Suppressor macrophage (primary cell): ENCODE measurements around the gene BCORL1.
A peak's percentile ranks its signal among the peaks of the same experiment; 100 is the strongest.

Source experiments
- DNase-seq, 4 experiments: peaks; one replicate each; pipeline ENCODE4 v3.0.0-alpha.2; 2020 to 2022

Gene BCORL1

DNA sequence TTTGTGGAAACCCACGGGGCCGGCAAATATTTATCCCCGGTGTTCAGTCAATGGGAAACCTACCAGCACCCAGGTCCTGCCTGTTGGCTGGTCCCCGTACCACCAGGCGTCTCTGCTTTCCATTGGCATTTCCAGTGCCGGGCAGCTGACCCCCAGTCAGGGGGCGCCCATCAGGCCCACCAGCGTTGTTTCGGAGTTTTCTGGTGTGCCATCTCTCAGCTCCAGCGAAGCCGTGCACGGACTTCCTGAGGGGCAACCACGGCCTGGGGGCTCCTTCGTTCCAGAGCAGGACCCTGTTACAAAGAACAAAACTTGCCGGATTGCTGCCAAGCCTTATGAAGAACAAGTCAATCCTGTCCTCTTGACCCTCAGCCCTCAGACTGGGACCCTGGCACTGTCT is 32.7 kb downstream of the BCORL1 start:
- DNase-seq = no peak

GRCh38 chrX:130018143-130018542 is 35.7 kb downstream of the BCORL1 start:
- no peak for DNase-seq

DNA sequence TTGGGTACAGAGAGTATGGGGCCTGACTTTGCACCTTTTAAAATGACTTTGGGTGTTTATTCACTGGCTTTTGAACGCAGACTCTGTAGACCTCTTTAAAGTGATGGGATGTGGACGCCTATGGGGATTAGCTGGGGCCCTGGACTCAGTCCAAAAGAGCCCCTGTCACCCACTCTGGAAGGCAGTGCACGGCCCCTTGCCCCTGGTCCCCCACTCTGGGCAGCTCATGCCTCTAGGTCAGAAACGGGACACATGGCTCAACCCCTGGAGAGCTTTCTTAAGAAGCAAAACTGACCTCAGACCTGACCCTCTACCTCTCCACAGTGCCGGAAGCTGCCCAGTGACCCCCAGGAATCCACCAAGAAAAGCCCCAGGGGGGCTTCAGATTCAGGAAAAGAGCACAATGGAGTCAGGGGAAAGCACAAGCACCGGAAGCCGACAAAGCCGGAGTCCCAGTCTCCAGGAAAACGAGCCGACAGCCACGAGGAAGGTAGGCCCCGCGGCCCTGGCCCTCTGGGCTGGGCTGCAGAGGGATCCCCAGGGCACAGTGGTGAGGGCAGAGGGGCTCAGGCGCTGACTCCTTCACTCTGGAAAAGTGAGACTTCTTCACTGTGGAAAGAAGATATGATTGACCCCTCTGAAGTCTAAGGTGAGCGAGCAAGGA is 38.4 kb downstream of the BCORL1 start:
- DNase-seq = no peak

DNA sequence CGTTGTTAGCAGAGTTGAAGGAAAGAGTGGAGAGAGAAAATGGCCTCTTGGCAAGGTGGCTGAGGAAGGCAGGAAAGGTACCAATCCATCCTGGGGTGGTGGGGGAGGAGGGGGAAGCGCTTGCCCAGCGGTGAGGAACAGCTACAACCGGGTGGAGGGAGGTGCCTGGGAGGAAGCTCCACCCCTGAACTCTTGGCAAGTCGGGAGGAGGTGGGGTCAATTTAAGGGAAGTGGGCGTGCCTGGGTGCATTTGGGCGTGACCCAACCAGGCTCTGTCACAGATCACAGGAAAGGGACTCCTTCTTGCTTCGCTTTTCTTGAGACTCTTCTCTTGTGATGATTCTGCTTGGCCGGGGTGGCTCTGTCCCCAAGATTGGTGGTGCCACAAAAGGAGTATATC is 41.7 kb downstream of the BCORL1 start:
- DNase-seq = peak; percentile 81 to 89 (median 88)

DNA sequence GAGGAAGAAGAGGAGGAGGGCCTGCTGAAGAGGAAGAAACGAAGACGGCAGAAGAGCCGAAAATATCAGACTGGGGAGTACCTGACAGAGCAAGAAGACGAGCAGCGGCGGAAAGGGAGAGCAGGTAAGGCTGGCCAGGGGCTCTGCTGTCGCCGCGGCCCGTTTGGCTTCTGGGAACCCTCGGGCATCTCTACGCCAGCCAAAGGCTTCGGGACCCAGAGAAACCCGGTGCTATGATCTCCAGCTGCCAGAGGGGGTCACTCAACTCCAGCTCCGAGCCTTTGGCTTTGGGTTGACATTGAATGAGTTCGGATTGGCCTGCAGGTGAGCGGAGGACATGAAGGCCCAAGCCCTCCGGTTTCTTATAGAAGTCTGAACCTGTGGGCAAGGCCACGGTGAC is 42.8 kb downstream of the BCORL1 start:
- DNase-seq = no peak

DNA sequence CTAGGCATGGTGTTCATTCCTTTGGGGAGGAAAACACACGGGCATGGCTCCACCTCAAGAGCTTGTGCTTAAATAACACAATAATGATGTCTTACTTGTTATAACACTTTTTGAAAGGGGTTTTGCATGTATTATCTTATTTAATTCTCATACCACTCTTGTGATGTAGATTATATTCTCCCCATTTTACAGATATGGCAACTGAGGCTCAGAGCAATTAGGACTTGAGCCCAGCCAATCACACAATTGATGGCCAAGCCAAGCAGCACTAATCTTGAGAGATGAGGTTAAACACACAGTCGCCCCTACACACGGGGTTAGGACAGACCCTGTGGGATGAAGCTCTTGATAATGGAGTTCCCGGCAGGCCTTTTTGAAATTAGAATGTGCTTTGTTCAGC is 45.1 kb downstream of the BCORL1 start:
- no peak for DNase-seq

GRCh38 chrX:130028196-130028595 is 45.8 kb downstream of the BCORL1 start:
- DNase-seq = peak; percentile 43 to 77 (median 58)

DNA sequence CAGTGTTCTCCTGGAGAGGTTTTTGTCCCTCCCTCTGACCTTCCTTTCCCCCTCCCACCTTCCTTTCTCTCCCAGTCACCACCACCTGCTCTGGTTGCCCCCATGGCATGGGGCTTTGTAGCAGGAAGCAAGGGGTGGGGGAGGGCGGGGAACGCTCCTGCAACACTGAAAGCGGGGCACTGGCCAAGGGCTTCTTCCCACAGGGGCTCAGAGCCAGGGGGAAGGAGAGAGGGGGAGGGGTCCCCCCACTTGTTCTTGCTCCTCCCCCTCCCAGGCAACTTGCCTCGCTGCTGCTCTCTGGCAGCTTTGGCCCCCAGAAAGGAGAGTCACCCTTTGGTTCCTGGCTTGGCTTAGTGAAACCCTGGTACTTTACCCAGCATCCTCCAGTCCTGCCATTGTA is 48.4 kb downstream of the BCORL1 start:
- no peak for DNase-seq

DNA sequence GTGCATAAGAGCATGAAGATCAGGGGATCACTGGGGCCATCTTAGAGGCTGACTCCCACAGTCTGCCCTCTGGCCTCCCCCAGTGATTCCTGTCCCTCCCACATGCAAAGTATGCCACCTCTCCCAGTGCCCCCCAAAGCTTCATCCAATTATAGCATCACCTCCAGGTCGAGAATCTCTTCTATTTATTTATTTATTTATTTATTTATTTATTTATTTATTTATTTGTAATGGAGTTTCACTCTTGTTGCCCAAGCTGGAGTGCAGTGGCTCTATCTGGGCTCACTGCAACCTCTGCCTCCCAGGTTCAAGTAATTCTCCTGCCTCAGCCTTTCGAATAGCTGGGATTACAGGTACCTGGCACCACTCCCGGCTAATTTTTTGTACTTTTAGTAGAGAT is 50.1 kb downstream of the BCORL1 start:
- no peak for DNase-seq

GRCh38 chrX:130034178-130034577 is 51.7 kb downstream of the BCORL1 start:
- DNase-seq = no peak

- no peak for DNase-seq
Observed at GRCh38 chrX:130039847-130040246, 57.4 kb downstream of the BCORL1 start.

DNA sequence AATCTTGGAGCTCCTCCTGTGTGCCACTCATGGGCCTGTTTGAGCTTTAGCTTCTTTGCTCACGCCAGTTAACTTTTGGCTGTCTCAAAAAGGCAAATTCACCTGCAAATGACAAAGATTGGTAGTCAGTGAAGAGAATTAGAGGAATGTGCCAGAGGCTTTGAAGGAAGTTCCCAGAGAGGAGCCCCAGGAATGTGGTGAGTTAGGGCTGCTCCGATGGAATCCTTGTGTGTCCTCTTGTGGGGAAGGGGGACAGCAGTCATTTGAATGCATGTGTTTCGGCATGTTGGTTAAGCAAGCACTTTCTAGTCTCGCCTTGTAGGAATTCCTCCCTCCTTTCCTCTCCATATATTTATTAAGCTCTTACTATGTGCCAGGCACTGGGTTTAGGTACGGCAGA is 65.0 kb downstream of the BCORL1 start:
- DNase-seq = no peak

- DNase-seq = no peak
Observed at GRCh38 chrX:130048686-130049222, 66.3 kb downstream of the BCORL1 start.

DNA sequence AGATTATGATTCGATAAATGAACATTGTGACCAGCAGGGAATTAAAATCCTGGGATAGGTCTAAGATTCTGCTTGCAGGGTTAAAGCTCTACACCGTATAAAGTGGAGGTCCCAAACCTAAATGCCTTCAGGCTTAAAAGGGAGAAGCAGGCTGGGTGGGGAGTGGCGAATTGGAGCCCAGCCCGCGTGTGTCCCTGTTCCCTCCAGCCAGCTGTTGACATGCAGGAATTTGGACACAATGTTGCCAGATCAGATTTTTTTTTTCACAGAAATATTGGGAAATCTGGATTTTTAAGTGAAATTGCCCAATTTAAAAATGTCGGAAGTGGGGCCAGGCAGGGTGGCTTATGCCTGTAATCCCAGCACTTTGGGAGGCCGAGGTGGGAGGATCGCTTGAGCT is 67.4 kb downstream of the BCORL1 start:
- no peak for DNase-seq

DNA sequence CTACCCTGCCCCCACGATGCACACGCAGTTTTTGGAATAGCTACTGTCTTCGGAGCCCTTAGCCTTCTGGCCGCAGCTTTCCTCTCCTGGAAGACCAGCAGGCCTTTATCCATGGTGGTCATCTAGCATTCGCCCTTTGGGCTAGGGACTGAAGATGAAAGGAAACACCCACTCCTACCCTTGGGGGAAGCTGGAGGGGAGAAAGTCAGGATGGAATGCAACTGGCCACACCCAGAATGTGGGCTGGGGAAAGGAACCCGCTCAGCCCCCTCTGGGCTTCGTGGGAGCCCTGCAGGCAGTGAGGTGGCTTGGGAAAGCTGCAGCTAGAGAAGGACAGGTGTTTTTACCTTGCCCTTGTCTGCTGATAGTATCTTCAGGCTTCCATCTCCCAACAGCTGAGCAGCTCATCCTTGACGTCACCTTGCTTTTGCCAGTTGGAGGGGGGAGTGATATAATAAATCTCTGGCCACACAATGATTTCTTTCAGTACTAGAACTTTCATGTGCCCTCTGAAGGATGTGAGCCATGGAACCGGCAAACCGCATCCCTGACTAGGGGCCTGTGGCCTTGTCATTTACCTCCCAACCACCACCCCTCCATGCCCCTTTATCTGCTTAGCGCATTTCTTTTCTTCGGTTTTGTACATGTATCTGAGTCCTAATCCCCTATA is 68.9 kb downstream of the BCORL1 start:
- DNase-seq = no peak

GRCh38 chrX:130053236-130053635 is 70.8 kb downstream of the BCORL1 start:
- DNase-seq = no peak

DNA sequence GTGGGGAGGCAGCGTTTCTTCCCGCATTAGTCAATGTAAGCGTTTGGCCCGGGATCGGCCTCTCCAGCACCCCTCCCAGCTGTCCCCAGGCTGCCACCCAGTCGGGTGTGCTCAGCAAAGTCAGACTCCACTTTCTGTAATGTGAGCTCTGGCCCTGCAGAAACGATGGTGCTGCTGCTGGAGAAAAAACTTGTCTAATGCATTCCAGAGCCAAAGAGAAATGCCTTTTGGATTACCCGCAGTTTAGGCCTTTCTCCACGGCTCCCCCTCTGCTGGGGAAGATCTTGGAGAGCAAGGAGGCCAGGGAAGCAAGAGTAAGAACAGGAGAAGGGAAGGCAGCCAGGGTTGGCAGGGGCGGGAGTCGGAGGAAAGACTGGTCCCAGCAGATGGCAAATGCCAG is 72.7 kb downstream of the BCORL1 start:
- no peak for DNase-seq

DNA sequence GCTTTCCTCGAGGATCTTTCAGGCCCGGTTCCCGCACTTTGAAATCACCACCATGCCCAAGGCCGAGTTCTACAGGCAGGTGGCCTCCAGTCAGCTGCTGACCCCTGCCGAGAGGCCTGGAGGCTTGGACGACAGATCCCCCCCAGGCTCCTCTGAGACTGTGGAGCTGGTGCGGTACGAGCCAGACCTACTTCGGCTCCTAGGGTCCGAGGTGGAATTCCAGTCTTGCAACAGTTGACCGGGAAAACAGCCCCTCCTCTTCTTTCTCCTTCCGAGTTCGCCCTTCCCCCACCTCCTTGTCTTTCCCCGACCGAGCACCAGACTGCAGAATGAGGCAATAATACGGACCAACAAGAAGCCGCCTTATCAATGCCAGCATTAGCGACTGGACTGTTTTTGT is 73.5 kb downstream of the BCORL1 start:
- DNase-seq = no peak

- no peak for DNase-seq
Observed at GRCh38 chrX:130057209-130057608, 74.8 kb downstream of the BCORL1 start.

GRCh38 chrX:130058652-130059051 is 76.2 kb downstream of the BCORL1 start:
- DNase-seq = no peak

- DNase-seq = peak; percentile 75 to 89 (median 86)
Observed at GRCh38 chrX:130060122-130061069, 78.0 kb downstream of the BCORL1 start.

DNA sequence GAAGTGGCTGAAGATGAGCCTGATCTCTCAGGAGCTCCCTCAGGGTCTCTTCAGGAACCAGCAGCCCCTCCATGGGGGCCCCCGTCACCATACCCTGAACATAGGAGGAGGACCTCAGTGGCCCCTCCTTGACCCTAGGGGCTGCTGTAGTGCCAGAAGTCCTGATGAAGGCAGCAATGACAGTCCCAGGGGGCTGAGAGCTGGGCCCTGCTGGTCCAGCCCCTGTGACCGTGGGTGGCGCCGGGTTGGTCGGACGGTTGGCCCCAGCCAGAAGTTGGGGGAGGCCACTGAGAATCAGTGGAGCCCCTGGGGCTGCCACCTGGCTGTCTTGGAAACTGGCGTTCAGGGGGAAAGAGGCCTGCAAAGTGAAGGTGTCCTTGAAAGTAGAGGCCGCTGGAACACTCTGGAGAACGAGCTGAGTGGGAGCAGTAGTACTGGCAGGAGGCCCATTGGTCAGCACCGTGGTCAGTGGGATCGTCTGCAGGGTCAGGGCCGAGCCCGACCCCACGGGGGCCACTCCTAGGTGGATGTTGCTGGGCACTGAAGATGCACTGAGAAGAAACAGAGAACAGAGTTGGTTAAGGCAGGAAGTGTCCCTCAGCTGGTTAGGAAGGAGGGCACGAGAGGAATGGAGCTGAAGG is 84.7 kb downstream of the BCORL1 start:
- no peak for DNase-seq
